IMR-90 (cell line): Measurements from ENCODE around the gene ATPAF1. TPM values are rescaled to one million over a fixed set of nuclear protein-coding genes. Genes with fewer than 3 reads are reported as not detected.

ENCODE experiments used
- ATAC-seq: fragments of 200-7000 bp; cut with Tn5 transposase; 2 replicates; pipeline ENCODE4 v1.9.1; 2020; ENCODE audit warnings: low read depth, mild to moderate bottlenecking, moderate library complexity
- BruUV-seq: library from RNA; stranded (reverse); fragments of 400-500 nt; replicated peaks from 2 replicates; lab custom pipeline; 2021; lab: Mats Ljungman, UMichigan
- CTCF ChIA-PET: fragments of 300-600 bp; formaldehyde crosslinking; extraction: SDS; loops from one replicate; lab custom pipeline; 2021; ENCODE audit warnings: antibody characterized with exemption; lab: Yijun Ruan, JAX
- POLR2A ChIA-PET: fragments of 300-600 bp; sonication (Branson Sonifier 250); formaldehyde crosslinking; loops from one replicate; lab custom pipeline; 2022; ENCODE audit warnings: antibody characterized with exemption; ENCODE audit not compliant: unreplicated experiment; lab: Charles Lee
- DNase-seq: peaks from one replicate; pipeline ENCODE4 v3.0.0; 2013
- H2AFZ ChIP-seq: replicated peaks from 2 replicates; pipeline ENCODE3; 2013; ENCODE audit warnings: low read length, mild to moderate bottlenecking; ENCODE audit not compliant: poor library complexity
- H2AK5ac ChIP-seq: 2 replicates; pipeline ENCODE4 v1.6.1; 2013; ENCODE audit warnings: low read depth, low read length, inconsistent platforms
- H2AK9ac ChIP-seq: replicated peaks from 2 replicates; pipeline ENCODE3; 2013; ENCODE audit warnings: mild to moderate bottlenecking, low read depth, low read length, moderate library complexity; ENCODE audit not compliant: poor library complexity
- H2BK120ac ChIP-seq: 2 replicates; pipeline ENCODE4 v1.6.1; 2013; ENCODE audit warnings: low read depth, low read length, inconsistent platforms
- H2BK15ac ChIP-seq: 3 replicates; pipeline ENCODE4 v1.6.1; 2013; ENCODE audit warnings: low read depth, low read length, inconsistent platforms
- H2BK20ac ChIP-seq: 2 replicates; pipeline ENCODE4 v1.6.1; 2013; ENCODE audit warnings: low read depth, mild to moderate bottlenecking, inconsistent platforms, low read length, moderate library complexity
- H2BK5ac ChIP-seq: 2 replicates; pipeline ENCODE4 v1.6.1; 2013; ENCODE audit warnings: mild to moderate bottlenecking, low read depth, low read length, inconsistent platforms; ENCODE audit not compliant: poor library complexity, severe bottlenecking
- H3K14ac ChIP-seq: replicated peaks from 2 replicates; pipeline ENCODE4 v1.6.1; 2013; ENCODE audit warnings: low read depth, low read length, inconsistent platforms
- H3K18ac ChIP-seq: 2 replicates; pipeline ENCODE4 v1.6.1; 2013; ENCODE audit warnings: low read depth, low read length, control low read depth
- H3K23ac ChIP-seq: 2 replicates; pipeline ENCODE4 v1.6.1; 2013; ENCODE audit warnings: low read depth, low read length, inconsistent platforms
- H3K27ac ChIP-seq: 2 replicates; pipeline ENCODE4 v1.5.1; 2013; ENCODE audit warnings: mild to moderate bottlenecking, control low read depth, low read length; ENCODE audit not compliant: insufficient read depth
- H3K27me3 ChIP-seq: 2 replicates; pipeline ENCODE4 v1.6.1; 2013; ENCODE audit warnings: low read length; ENCODE audit not compliant: control insufficient read depth, insufficient read depth
- H3K36me3 ChIP-seq: 2 replicates; pipeline ENCODE4 v1.6.1; 2013; ENCODE audit warnings: low read length, mixed read lengths; ENCODE audit not compliant: control insufficient read depth, insufficient read depth
- H3K4ac ChIP-seq: 2 replicates; pipeline ENCODE4 v1.6.1; 2013; ENCODE audit warnings: low read depth, low read length, inconsistent platforms
- H3K4me1 ChIP-seq: 2 replicates; pipeline ENCODE4 v1.6.1; 2013; ENCODE audit warnings: low read length, mixed read lengths; ENCODE audit not compliant: control insufficient read depth, insufficient read depth
- H3K4me2 ChIP-seq: 2 replicates; pipeline ENCODE4 v1.6.1; 2013; ENCODE audit warnings: low read depth, mild to moderate bottlenecking, control low read depth, low read length, moderate library complexity
- H3K4me3 ChIP-seq: 2 replicates; pipeline ENCODE4 v1.5.1; 2013; ENCODE audit warnings: low read depth, mild to moderate bottlenecking, control low read depth, low read length, moderate library complexity; ENCODE audit not compliant: insufficient read depth
- H3K56ac ChIP-seq: 2 replicates; pipeline ENCODE4 v1.6.1; 2013; ENCODE audit warnings: low read length, inconsistent platforms; ENCODE audit not compliant: insufficient read depth; ENCODE audit errors: extremely low read depth
- H3K79me1 ChIP-seq, 2 experiments: 2 replicates each; pipeline ENCODE4 v1.6.1; 2013; ENCODE audit warnings: low read length in 2 of 2, inconsistent platforms in 1 of 2, low read depth in 1 of 2
- H3K9ac ChIP-seq: 2 replicates; pipeline ENCODE4 v1.6.1; 2013; ENCODE audit warnings: low read depth, low read length, control low read depth
- H3K9me1 ChIP-seq: 2 replicates; pipeline ENCODE4 v1.6.1; 2013; ENCODE audit warnings: low read length, inconsistent platforms; ENCODE audit not compliant: insufficient read depth
- H3K9me3 ChIP-seq: 2 replicates; pipeline ENCODE4 v1.6.1; 2013; ENCODE audit warnings: low read length; ENCODE audit not compliant: control insufficient read depth, insufficient read depth
- H4K20me1 ChIP-seq: 2 replicates; pipeline ENCODE4 v1.6.1; 2013; ENCODE audit warnings: low read length, inconsistent platforms; ENCODE audit not compliant: insufficient read depth
- H4K5ac ChIP-seq: 2 replicates; pipeline ENCODE4 v1.6.1; 2013; ENCODE audit warnings: mild to moderate bottlenecking, low read depth, low read length, control low read depth
- H4K8ac ChIP-seq, 2 experiments: 2 replicates each; pipeline ENCODE4 v1.6.1; 2013; ENCODE audit warnings: low read depth in 2 of 2, low read length in 2 of 2, control low read depth in 1 of 2, inconsistent platforms in 1 of 2
- H4K91ac ChIP-seq: 2 replicates; pipeline ENCODE4 v1.6.1; 2013; ENCODE audit warnings: low read depth, low read length, inconsistent platforms; ENCODE audit not compliant: insufficient read depth
- MXI1 ChIP-seq: IDR thresholded peaks from 2 replicates; pipeline ENCODE4 v1.6.1; 2012; ENCODE audit warnings: low read depth, mild to moderate bottlenecking, low read length, moderate library complexity, borderline replicate concordance
- NFE2L2 ChIP-seq: fragments of 150-350 bp; IDR thresholded peaks from 2 replicates; pipeline ENCODE4 v1.6.1; 2016; ENCODE audit warnings: low read depth, mild to moderate bottlenecking, low read length
- RAD21 ChIP-seq: IDR thresholded peaks from 2 replicates; pipeline ENCODE4 v1.6.1; 2012; ENCODE audit warnings: low read length, improper control_type of control experiment
- RCOR1 ChIP-seq: IDR thresholded peaks from 2 replicates; pipeline ENCODE4 v1.6.1; 2012; ENCODE audit warnings: mild to moderate bottlenecking, low read length, improper control_type of control experiment; ENCODE audit not compliant: insufficient replicate concordance
- USF2 ChIP-seq: fragments of 150-350 bp; IDR thresholded peaks from 2 replicates; pipeline ENCODE4 v1.6.1; 2017; ENCODE audit warnings: mild to moderate bottlenecking, antibody characterized with exemption, low read length, low read depth
- WGBS, 2 experiments: methylation state at CpG; one replicate each; pipeline versions ENCODE4 v1.1.5 to v1.1.7; 2013; ENCODE audit warnings: missing lambda C conversion rate in 2 of 2; ENCODE audit not compliant: insufficient read length in 1 of 2; ENCODE audit errors: extremely low coverage in 2 of 2; 5-methylcytosine and 5-hydroxymethylcytosine counted together
- dilution Hi-C: fragments of 300-500 bp; cut with HindIII; formaldehyde crosslinking; loops from one replicate; pipeline ENCODE4 v1.14.3; 2018; ENCODE audit warnings: low sequenced_read_pairs; ENCODE audit not compliant: unreplicated experiment
- in situ Hi-C: fragments of 300-500 bp; cut with MboI; formaldehyde crosslinking; loops from 3 replicates; pipeline ENCODE4 v1.14.3; 2019; ENCODE audit warnings: low sequenced_read_pairs, inconsistent platforms, mixed read lengths
- intact Hi-C: fragments of 100-400 bp; cut with micrococcal nuclease; formaldehyde crosslinking; loops from 2 replicates; pipeline ENCODE4 v1.10.0; 2022
- polyA plus RNA-seq, 3 experiments: library from polyadenylated mRNA; depleted of rRNA; stranded (reverse); fragments of >200 nt; gene quantifications; 2 replicates each; pipeline ENCODE4 v1.2.3, GENCODE V29; 2012; ENCODE audit warnings: low replicate concordance in 1 of 3
- total RNA-seq: library from RNA; depleted of rRNA; stranded (reverse); fragments of >200 nt; gene quantifications from 2 replicates; pipeline ENCODE4 v1.2.3, GENCODE V29; 2012

Gene ATPAF1
- total and polyA plus RNA-seq, 2 of the 4 experiments (the other 2 are of a cell fraction): 55.5 to 80.3 TPM

GRCh38 chr1:46717654-46718053 lies 49.5 kb upstream of the ATPAF1 start:
- H2AK9ac ChIP-seq: peak overlapping the region; percentile 38
- DNase-seq: no peak
- no peak overlapping the region for H2BK15ac ChIP-seq
- H3K4me3 ChIP-seq: peak overlapping the region; percentile 22
- dilution Hi-C loops: no loop called here
- 17% methylated on average over 1 of the region's 9 CpGs; no CpG with 5 or more reads in 1 of the 2 experiments for WGBS, 2 experiments
- H2BK20ac ChIP-seq: no peak overlapping the region
- no peak overlapping the region for H2AFZ ChIP-seq
- no peak overlapping the region for H2BK5ac ChIP-seq
- H3K27ac ChIP-seq: no peak overlapping the region
- H4K91ac ChIP-seq: no peak overlapping the region
- no peak overlapping the region for H4K5ac ChIP-seq
- in situ Hi-C loops: loop anchor here (25.0 kb wide), 1 partner anchor 305 kb away; no protein-coding TSS in a partner anchor
- no peak overlapping the region for H2BK120ac ChIP-seq
- H3K23ac ChIP-seq: peak overlapping the region; percentile 41; the same call in 1 of the 2 replicates
- H3K36me3 ChIP-seq: peaks cover 16% of the 10 kb centered on the region
- peaks cover 10% of the 10 kb centered on the region for H3K4me1 ChIP-seq
- no peak overlapping the region for H4K8ac ChIP-seq
- intact Hi-C loops: loop anchor here (5.0 kb wide), 2 partner anchors 100 to 115 kb away; partner anchors contain the start of genes MKNK1 and MOB3C
- POLR2A ChIA-PET: no interaction called here
- H3K9ac ChIP-seq: 0 out of 2 replicates have a peak overlapping the region, but pooled peaks have one; percentile 19
- no peak for ATAC-seq
- H3K56ac ChIP-seq: no peak overlapping the region
- peaks cover 11% of the 10 kb centered on the region for H3K27me3 ChIP-seq
- H3K14ac ChIP-seq: no peak overlapping the region
- peaks cover 6% of the 10 kb centered on the region; the same call in 1 of the 2 replicates for H4K20me1 ChIP-seq
- no peaks in the 10 kb centered on the region for H3K9me3 ChIP-seq
- no peak overlapping the region; the same call in 1 of the 2 replicates for H3K4ac ChIP-seq
- H3K79me1 ChIP-seq: peaks cover 26 to 33% of the 10 kb centered on the region in 2 experiments
- BruUV-seq: no TSS peak
- peak overlapping the region; percentile 21; the same call in 1 of the 2 replicates for H2AK5ac ChIP-seq
- CTCF ChIA-PET: no interaction called here
- peaks cover 5% of the 10 kb centered on the region; the same call in 1 of the 2 replicates for H3K9me1 ChIP-seq
- no peak for TF ChIP-seq NFE2L2
- TF ChIP-seq RAD21: no peak
- no peak for TF ChIP-seq MXI1
- TF ChIP-seq USF2: no peak
- TF ChIP-seq RCOR1: no peak
- H3K4me2 ChIP-seq: peak overlapping the region; percentile 99
- no peak overlapping the region for H3K18ac ChIP-seq
